OCI-LY1 (cell line): Measurements from ENCODE around the gene ACTL8.

Experiments
- CTCF ChIP-seq: fragments of 200-600 bp; sonication (generic), shearing (Covaris generic); IDR thresholded peaks from 2 replicates; pipeline ENCODE4 v1.5.1; 2017; ENCODE audit warnings: mild to moderate bottlenecking, antibody characterized with exemption, low read length, moderate library complexity, mixed read lengths
- EZH2 ChIP-seq: fragments of 200-600 bp; sonication (generic), shearing (Covaris generic); IDR thresholded peaks from 2 replicates; pipeline ENCODE4 v1.8.0; 2017; ENCODE audit warnings: borderline replicate concordance, mixed run types, mild to moderate bottlenecking, antibody characterized with exemption, low read length, moderate library complexity, mixed read lengths

DNA sequence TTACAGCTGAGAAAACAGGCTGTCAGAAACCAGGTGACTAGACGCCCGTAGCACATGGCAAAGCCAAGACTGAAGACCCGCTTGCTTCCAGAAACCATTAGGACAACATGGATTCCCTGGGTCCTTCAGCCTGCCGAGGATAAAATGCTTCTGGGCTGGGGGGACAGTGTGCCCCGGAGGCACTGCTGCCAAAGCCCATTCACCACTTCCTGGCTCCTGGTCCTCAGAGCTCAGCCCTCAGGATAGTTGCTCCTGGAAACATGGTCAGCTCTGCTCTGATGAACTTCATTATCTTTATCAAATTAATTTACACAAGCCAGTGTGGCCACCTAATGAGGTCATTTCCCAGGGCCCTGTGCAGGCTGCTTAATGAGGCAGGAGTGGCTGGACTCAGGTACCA lies 41.1 kb upstream of the ACTL8 start:
- TF ChIP-seq CTCF: no peak
- no peak for TF ChIP-seq EZH2
